CMK (cell line): ENCODE measurements around the gene GRIP2.

Experiments
- DNase-seq: peaks from one replicate; pipeline ENCODE4 v3.0.0-alpha.2; 2010; ENCODE audit warnings: low read depth

GRIP2 gene

DNA sequence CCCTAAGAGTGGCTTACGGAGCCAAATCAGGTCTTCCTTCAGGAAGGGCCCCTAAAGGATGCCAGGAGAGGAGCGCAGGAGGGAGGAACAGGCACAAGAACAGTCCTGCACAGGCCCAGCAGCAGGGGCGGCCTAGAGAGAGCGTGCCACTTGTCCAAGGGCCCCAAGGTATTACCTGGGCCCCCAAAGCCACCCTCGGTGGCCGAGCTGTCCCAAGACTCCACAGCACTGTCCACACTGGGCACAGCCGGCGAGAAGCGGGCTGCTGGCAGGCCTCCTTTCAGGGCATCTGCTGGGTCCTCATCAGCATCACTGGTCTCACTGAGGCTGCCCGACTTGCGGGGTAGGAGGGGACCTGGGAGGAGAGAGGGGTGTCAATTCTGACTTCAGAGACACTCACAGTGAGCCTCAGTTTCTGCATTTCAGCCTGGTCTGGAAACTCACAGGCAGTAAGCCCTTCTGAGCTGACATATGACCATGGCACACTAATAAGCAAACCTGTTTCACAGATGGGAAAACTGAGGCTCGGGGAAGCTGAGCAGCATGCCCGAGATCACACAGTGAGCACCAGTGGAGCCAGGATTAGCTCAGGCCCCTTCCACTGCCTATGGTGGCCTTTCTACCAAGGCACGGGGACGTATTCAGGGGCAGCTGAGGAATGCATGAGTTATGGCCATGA lies 33.4 kb downstream of the GRIP2 start:
- no peak for DNase-seq

DNA sequence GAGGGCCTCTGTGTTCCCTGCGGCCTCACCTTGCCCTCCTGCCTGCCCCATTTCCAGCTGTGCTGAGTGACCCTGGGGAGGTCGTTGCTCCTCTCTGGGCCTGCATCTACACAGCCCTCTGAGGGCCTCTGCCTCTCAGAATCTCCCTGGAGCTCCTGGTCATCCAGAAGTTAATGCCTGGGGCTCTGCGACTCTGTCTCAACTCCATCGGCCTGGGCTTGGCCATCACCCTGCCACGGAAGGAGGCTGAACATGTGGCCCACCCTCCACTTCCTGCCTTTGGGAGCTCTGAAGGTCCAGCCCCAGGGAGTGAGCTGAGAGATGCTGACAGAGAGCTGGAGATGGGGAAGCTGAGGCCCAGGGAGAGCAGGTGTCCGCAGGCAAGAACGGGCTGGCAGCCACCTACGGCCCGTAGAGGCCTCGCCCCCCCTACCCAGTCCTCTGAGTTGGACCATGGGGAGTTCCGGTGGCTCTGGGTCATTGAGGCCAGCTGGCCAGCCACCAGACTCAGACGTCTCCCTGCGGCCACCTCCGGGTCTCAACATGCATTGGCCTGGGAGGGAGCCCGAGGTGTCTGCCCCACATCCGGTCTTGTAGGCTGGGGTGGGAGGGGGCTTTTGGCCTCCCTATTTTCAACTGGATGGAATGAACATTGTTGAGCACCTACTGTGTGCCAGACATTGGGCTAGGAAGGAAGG lies 34.2 kb downstream of the GRIP2 start:
- DNase-seq = no peak

- DNase-seq = no peak
These were observed 34.9 kb downstream of the GRIP2 start for GRCh38 chr3:14505001-14505802.

DNA sequence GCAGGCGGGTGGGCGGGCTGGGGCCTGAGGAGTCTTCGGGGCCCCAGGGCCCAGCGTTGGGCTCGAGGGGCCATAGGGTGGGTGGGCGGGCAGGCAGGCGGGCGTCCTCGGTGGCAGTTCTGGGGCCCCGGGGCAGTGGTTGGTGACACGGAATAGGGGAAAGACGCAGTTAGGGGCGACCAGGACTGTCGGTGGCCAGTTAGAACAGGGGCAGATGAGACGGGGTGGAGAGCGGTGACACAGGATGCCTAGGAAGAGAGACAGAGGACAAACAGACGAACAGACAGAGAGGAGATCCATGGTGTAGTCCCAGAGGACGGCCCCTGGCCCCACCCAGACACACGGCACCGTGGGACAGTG lies 36.5 kb downstream of the GRIP2 start:
- no peak for DNase-seq

DNA sequence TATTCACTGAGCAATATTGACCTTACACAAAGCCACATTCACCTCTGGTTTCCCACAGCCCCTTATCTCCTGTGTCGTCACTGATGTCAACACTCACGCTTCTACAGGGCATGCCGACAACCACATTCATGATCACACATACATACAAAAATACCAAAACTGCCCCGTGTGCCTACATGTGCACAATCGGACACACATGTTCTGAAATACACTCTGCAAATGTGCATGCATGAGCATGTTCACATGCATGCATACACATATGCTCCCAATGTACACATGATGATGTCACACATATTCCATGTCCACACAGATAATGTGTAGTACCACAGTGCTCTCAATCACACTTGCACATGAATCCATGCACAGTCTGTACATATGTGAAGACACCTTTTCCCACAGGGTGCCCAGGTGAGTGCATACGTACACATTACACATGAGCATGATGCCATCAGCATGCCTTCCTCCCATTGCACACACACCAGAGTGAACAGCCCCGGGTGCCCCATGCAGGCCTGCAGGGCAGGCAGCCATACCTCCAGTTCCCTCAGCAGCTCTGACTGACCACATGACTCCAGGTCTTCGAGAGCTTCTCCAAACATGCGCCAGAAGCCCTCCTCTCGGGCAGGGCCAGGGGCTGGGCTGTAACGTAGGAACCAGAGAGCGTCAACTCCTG lies 37.0 kb downstream of the GRIP2 start:
- DNase-seq = no peak

- DNase-seq = no peak
These were observed 37.7 kb downstream of the GRIP2 start for GRCh38 chr3:14502472-14502871.

DNA sequence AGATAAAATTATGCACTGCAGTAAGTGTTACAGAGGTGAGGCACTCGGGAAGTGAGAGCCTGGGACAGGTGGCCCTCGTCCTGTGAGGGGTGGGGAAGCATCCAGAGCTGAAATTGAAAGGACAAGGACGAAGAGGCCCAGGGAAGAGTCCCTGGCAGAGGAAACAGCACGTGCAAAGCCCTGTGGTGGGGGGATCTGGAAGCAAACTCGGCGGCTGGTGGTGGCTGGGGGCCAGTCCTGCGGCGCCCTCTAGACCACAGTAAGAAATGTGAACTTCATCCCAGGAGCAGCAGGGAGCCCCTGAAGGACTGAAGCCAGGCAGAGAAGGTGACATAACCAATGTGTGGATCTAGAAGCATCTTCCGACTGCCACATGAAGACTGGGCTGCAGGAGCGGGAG lies 42.8 kb downstream of the GRIP2 start:
- no peak for DNase-seq

DNA sequence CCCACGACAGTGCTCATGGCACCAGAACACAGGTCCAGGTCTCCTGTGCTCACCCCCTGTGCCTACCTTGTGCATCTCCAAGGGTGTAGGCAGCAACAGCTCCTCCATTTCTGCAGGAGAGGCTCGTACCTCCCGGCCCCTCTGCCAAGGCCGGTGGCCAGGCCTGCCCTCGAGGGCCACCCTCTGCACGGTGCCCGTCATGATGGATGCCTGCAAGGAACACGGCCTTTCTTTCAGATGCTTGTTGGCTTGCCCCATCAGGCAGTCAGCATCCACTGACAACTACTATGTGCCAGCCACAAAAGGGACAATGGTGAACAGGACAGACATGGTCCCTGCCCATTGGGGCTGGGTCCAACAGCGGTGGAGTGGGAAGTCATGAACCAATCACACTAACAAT lies 43.8 kb downstream of the GRIP2 start:
- DNase-seq = no peak

GRCh38 chr3:14494973-14495300 lies 45.2 kb downstream of the GRIP2 start:
- no peak for DNase-seq

- DNase-seq = no peak
These were observed 45.7 kb downstream of the GRIP2 start for GRCh38 chr3:14494279-14494972.

DNA sequence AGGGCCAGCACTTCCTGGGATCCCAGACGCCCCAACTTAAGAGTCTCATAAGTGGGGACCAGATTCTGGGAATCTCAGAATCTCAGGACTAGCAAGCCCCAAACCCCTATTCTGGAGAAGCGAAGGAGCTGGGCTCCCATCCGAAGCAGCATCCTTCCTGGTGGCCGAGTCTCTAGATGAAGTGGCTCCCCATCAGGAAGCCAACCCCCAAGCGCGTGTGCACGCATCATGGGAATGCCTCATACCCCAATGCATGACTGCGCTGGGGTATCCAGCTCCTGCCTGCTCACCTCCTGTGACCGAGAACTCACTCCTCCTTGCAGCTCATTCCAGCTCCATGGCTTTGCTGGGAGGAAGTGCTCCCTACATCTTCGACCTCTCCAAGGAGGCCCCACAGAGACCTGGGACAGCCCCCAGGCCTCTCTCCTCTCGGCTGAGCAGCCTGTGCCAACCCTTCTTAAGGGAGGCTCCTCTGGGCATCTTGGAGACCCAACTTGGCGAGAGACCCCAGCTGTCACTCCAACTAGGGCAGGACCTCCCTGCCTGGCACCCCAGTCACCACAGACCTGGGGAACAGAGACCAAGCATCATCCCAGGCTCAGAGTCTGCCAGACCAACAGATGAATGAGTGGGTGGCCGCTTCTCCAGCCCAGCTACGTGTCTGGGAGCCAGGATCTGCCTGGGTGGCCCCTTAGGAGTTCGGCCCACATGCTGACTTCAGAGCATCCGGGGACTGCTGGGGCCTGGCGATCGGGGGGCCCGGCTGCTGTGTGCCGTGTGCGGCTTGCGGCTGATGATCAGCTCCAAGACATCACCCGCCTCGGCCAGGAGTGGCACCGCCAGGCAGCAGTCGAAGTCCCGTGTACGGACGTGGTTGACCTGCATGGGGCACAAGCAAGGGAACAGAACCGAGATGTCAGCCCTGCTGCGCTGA lies 46.9 kb downstream of the GRIP2 start:
- DNase-seq = no peak

GRCh38 chr3:14491396-14492190 lies 48.5 kb downstream of the GRIP2 start:
- DNase-seq = no peak

DNA sequence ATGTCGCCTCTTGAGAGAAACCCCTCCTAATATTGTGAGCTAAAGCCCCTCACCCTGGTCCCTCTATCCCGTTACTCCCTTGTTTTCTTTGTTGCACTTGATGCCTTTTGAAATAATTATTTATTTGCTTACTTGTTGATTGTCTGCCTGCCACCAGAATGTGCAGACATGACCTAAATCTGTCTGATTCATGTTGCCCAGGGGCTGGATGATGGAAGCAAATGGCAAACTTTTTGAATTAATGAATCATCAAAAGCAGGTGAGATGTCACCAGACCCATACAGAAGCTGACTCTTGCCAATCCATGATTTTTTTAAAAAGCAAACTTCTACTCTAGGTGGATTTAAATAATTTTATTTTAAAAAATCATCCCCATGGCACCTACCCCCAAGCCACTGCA lies 49.3 kb downstream of the GRIP2 start:
- no peak for DNase-seq

- DNase-seq = no peak
These were observed 49.9 kb downstream of the GRIP2 start for GRCh38 chr3:14490255-14490654.

GRCh38 chr3:14489641-14490040 lies 50.5 kb downstream of the GRIP2 start:
- no peak for DNase-seq

- no peak for DNase-seq
These were observed 51.7 kb downstream of the GRIP2 start for GRCh38 chr3:14488286-14489041.

DNA sequence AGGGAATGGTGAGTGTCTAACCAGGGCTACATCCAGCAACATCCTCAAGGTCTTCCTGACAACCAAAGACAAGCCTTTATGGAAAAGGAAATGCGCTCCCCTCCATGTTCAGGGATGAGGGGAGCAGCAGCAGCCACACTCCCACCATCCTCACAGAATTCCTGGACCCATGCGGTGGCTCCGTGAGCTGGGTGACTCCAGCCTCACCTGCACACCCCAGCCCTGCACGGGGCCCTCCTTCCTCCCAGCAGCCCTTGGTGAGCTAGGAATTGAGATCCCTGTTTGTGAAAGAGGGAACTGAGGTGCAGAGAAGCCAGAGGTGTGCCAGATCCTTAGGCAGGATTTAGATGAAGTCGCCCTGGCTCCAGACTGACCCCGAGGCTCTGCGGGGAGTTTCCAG lies 52.3 kb downstream of the GRIP2 start:
- no peak for DNase-seq

DNA sequence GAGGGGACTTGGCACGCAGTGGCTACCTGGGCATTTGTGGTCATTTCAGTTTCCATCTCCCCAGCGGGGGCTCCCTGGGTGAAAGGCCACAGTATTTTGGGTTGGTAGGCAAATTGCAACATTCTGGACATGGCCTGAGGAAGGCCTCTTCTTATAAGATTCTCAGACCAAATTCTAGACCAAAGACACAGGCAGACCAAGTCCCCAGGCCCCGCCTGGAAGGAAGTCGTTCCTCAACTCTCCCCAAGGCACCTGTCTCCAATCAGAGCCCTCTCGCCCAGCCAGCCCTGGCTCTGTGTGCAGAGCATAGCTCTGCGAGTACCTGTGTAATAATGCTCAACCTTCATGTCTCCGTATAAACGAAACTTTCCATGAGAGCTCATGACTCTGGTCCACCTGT lies 53.1 kb downstream of the GRIP2 start:
- DNase-seq = no peak

GRCh38 chr3:14486460-14486859 lies 53.7 kb downstream of the GRIP2 start:
- DNase-seq = no peak
